ENCODE data around the gene MISP. TPM values are rescaled to one million over a fixed set of nuclear protein-coding genes. Genes with fewer than 3 reads are reported as not detected.
A peak's percentile ranks its signal among the peaks of the same experiment; 100 is the strongest.

MISP gene
- total RNA-seq, 1 donor from 2014 or later = not detected

GRCh38 chr19:791007-791566 lies 40.2 kb downstream of the MISP start:
- no peak for TF ChIP-seq CTCF (IDR thresholded peaks at IDR 0.05)
- Histone ChIP-seq H3K36me3 (no peaks in the 10 kb centered on the region), H3K4me1 (peaks cover 2 to 6% of the 10 kb centered on the region in 2 donors), H3K9me3 (no peaks in the 10 kb centered on the region), H3K27me3 (no peaks in the 10 kb centered on the region), H3K4me3 (no peak overlapping the region), H3K27ac (no peak overlapping the region)
- DNase-seq (ENCODE audit: low spot score in 2 of 2) = no peak
- intact Hi-C loops (cut with DNase I) = no loop called here

DNA sequence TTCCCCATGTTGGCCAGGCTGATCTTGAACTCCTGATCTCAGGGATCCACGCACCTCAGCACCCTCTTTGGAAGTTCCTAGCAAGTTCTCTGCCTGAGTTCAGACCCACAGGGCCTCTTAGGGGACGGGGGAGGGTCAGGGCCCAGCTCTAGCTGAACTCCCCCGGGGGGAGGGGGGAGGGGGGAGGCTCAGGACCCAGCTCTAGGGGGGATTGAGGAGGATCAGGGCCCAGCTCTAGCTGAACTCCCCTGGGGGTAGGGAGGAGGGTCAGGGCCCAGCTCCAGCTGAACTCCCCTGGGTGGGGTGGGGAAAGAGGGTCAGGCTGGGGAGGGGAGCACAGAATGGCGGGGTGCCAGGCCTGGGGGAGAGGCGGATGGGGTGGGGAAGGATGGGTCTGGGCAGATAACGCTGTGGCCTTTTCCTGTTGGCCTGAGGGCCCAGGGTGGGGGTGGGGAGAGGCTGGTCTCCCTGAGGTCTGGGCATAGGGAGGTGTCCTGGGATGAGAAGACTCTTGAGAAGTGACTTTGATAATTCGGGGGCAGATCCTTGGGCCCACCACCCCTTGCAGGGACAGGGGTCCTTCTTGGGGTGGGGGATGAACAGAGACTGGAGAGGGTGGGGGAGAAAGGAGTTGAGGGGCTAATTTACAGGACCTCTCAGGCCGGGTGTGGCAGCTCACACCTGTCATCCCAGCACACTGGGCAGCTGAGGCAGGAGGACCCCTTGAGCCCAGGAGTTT lies 40.8 kb downstream of the MISP start:
- no peak for DNase-seq (ENCODE audit: low spot score in 2 of 2)
- Histone ChIP-seq H3K4me3 (no peak overlapping the region), H3K27me3 (no peaks in the 10 kb centered on the region), H3K4me1 (peaks cover 7 to 11% of the 10 kb centered on the region in 2 donors), H3K27ac (peak overlapping the region in 1 of 2 donors; percentile 6), H3K36me3 (no peaks in the 10 kb centered on the region), H3K9me3 (no peaks in the 10 kb centered on the region)
- intact Hi-C loops (cut with DNase I) = no loop called here
- TF ChIP-seq CTCF (IDR thresholded peaks at IDR 0.05) = no peak

DNA sequence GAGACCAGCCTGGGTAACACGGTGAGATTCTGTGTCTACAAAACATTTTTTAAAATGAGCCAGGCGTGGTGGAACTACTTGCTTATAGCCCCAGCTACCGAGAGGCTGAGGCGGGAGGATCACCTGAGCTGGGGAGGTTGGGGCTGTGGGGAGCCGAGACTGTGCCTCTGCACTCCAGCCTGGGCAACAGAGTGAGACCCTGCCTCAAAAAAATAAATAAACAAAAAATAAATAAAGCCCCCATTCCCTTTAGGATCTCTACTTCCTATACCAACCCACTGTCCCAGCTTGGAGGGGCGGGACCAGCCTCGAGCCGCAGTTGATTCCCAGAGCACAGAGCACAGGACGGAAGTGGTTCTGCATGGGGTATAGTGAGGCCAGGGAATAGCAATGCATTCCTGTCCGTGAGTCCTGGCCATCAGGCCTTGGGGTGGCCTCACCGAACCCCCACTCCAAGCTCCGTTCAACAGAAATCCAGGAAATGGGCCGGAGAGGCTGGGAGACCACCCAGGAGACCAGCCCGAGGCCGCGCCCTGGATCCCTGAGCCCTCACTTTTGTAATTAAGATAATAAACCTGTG lies 41.5 kb downstream of the MISP start:
- Histone ChIP-seq H3K9me3 (no peaks in the 10 kb centered on the region), H3K27ac (no peak overlapping the region), H3K4me3 (no peak overlapping the region), H3K27me3 (no peaks in the 10 kb centered on the region), H3K4me1 (peaks cover 7 to 11% of the 10 kb centered on the region in 2 donors), H3K36me3 (no peaks in the 10 kb centered on the region)
- no peak for TF ChIP-seq CTCF (IDR thresholded peaks at IDR 0.05)
- intact Hi-C loops (cut with DNase I) = no loop called here
- no peak for DNase-seq (ENCODE audit: low spot score in 2 of 2)

DNA sequence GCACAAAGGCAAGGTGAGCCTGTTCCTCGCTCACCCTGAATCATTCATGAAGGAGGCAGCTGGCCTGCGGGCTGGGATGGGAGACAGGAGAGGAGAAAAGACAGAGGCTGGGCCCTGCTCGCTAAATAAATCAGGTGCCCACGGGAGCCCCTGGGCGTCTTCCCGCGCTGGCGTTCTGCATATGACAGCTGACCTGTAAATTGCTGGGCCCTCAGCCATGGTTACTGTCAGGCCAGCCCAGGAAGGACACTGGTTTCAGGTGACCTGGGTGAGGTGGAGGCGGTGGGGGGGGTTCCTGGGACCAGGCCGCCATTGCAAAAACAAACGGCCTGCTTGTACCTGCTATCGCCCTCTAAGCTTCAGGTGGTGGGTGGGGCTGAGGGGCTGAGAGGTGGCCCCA lies 42.9 kb downstream of the MISP start:
- Histone ChIP-seq H3K4me3 (no peak overlapping the region), H3K4me1 (peaks cover 7 to 15% of the 10 kb centered on the region in 2 donors), H3K27ac (no peak overlapping the region), H3K9me3 (no peaks in the 10 kb centered on the region), H3K36me3 (no peaks in the 10 kb centered on the region), H3K27me3 (no peaks in the 10 kb centered on the region)
- intact Hi-C loops (cut with DNase I) = no loop called here
- no peak for DNase-seq (ENCODE audit: low spot score in 2 of 2)
- no peak for TF ChIP-seq CTCF (IDR thresholded peaks at IDR 0.05)

- Histone ChIP-seq H3K36me3 (no peaks in the 10 kb centered on the region), H3K27ac (peak overlapping the region in 1 of 2 donors; percentile 32), H3K4me3 (peak overlapping the region in 1 of 2 donors; percentile 83), H3K4me1 (peaks cover 19 to 29% of the 10 kb centered on the region in 2 donors), H3K27me3 (no peaks in the 10 kb centered on the region), H3K9me3 (no peaks in the 10 kb centered on the region)
- no peak for DNase-seq (ENCODE audit: low spot score in 2 of 2)
- intact Hi-C loops (cut with DNase I) = loop anchor here (5.0 kb wide), 2 partner anchors 117 to 223 kb away; partner anchors contain the start of genes BSG and R3HDM4
- no peak for TF ChIP-seq CTCF (IDR thresholded peaks at IDR 0.05)
These were observed 44.2 kb downstream of the MISP start for GRCh38 chr19:795073-795611.
